Fibroblast of the conjunctiva (primary cell): ENCODE measurements around the gene ZW10.

Experiments
- DNase-seq: peaks from one replicate; pipeline ENCODE4 v3.0.0-alpha.2; 2010; ENCODE audit warnings: low read depth

ZW10 gene

GRCh38 chr11:113697756-113698407, 75.6 kb downstream of the ZW10 start:
- no peak for DNase-seq

GRCh38 chr11:113697111-113697510, 76.4 kb downstream of the ZW10 start:
- DNase-seq = no peak

- no peak for DNase-seq
Measured at GRCh38 chr11:113695207-113695606, 78.3 kb downstream of the ZW10 start.

- no peak for DNase-seq
Measured at GRCh38 chr11:113694390-113694789, 79.1 kb downstream of the ZW10 start.

- no peak for DNase-seq
Measured at GRCh38 chr11:113693030-113693429, 80.5 kb downstream of the ZW10 start.

GRCh38 chr11:113690619-113691569, 82.6 kb downstream of the ZW10 start:
- DNase-seq = peak; percentile 5

GRCh38 chr11:113689768-113690618, 83.5 kb downstream of the ZW10 start:
- DNase-seq = no peak

GRCh38 chr11:113685654-113686359, 87.7 kb downstream of the ZW10 start:
- no peak for DNase-seq

- no peak for DNase-seq
Measured at GRCh38 chr11:113684496-113684895, 89.0 kb downstream of the ZW10 start.

- DNase-seq = no peak
Measured at GRCh38 chr11:113683481-113684046, 89.9 kb downstream of the ZW10 start.
